Mesenchymal stem cell (in vitro differentiated cells and primary cell): Measurements from ENCODE around the gene IQCH.
A peak's percentile ranks its signal among the peaks of the same experiment; 100 is the strongest.

ENCODE experiments used
- DNase-seq: peaks from one replicate; pipeline ENCODE4 v3.0.0-alpha.2; 2013
- H2AFZ ChIP-seq: one replicate; pipeline ENCODE4 v1.6.1; 2013; ENCODE audit warnings: low read depth, mild to moderate bottlenecking, control low read depth, inconsistent platforms, low read length, moderate library complexity
- H2AK5ac ChIP-seq: 2 replicates; pipeline ENCODE4 v1.6.1; 2013; ENCODE audit warnings: low read length, moderate library complexity, mild to moderate bottlenecking, inconsistent platforms; ENCODE audit not compliant: severe bottlenecking
- H2BK120ac ChIP-seq: one replicate; pipeline ENCODE4 v1.6.1; 2013; ENCODE audit warnings: low read depth, mild to moderate bottlenecking, inconsistent platforms, low read length, moderate library complexity
- H2BK12ac ChIP-seq, 2 experiments: one replicate each; pipeline ENCODE4 v1.6.1; 2013; ENCODE audit warnings: inconsistent platforms in 2 of 2, low read length in 2 of 2, mild to moderate bottlenecking in 2 of 2, moderate library complexity in 2 of 2, control low read depth in 1 of 2
- H2BK15ac ChIP-seq: one replicate; pipeline ENCODE4 v1.6.1; 2013; ENCODE audit warnings: mild to moderate bottlenecking, low read depth, inconsistent platforms; ENCODE audit not compliant: poor library complexity, severe bottlenecking
- H2BK5ac ChIP-seq: 2 replicates; pipeline ENCODE4 v1.6.1; 2013; ENCODE audit warnings: low read depth, mild to moderate bottlenecking, low read length, control low read depth, inconsistent platforms; ENCODE audit not compliant: poor library complexity, severe bottlenecking
- H3K14ac ChIP-seq, 2 experiments: one replicate each; pipeline ENCODE4 v1.6.1; 2013; ENCODE audit warnings: inconsistent platforms in 2 of 2, low read length in 2 of 2, control low read depth in 1 of 2, mild to moderate bottlenecking in 1 of 2, moderate library complexity in 1 of 2
- H3K18ac ChIP-seq, 2 experiments: one replicate each; pipeline ENCODE4 v1.6.1; 2013; ENCODE audit warnings: inconsistent platforms in 2 of 2, low read length in 2 of 2, control low read depth in 1 of 2, low read depth in 1 of 2, mild to moderate bottlenecking in 1 of 2
- H3K23ac ChIP-seq, 2 experiments: one replicate each; pipeline ENCODE4 v1.6.1; 2013; ENCODE audit warnings: inconsistent platforms in 2 of 2, low read length in 2 of 2, mild to moderate bottlenecking in 2 of 2, moderate library complexity in 2 of 2, control low read depth in 1 of 2
- H3K27ac ChIP-seq: 2 replicates; pipeline ENCODE4 v1.5.1; 2013; ENCODE audit warnings: mild to moderate bottlenecking, moderate library complexity, low read length, control low read depth, inconsistent platforms; ENCODE audit not compliant: poor library complexity, severe bottlenecking
- H3K27me3 ChIP-seq, 2 experiments: 2 replicates each; pipeline versions ENCODE4 v1.6.1 to v1.7.0; 2013; ENCODE audit warnings: low read length in 2 of 2, mild to moderate bottlenecking in 2 of 2, moderate library complexity in 2 of 2, control low read depth in 1 of 2, inconsistent platforms in 1 of 2; ENCODE audit not compliant: control insufficient read depth in 1 of 2, insufficient read depth in 1 of 2
- H3K36me3 ChIP-seq, 2 experiments: 2 replicates each; pipeline versions ENCODE4 v1.6.1 to v1.7.0; 2013; ENCODE audit warnings: low read length in 2 of 2, control low read depth in 1 of 2, inconsistent platforms in 1 of 2, low read depth in 1 of 2, mild to moderate bottlenecking in 1 of 2; ENCODE audit not compliant: insufficient read depth in 2 of 2, control insufficient read depth in 1 of 2
- H3K4ac ChIP-seq, 2 experiments: one replicate each; pipeline ENCODE4 v1.6.1; 2013; ENCODE audit warnings: inconsistent platforms in 2 of 2, low read length in 2 of 2, mild to moderate bottlenecking in 2 of 2, moderate library complexity in 2 of 2, control low read depth in 1 of 2, low read depth in 1 of 2
- H3K4me1 ChIP-seq: 2 replicates; pipeline ENCODE4 v1.6.1; 2013; ENCODE audit warnings: low read depth, low read length, control low read depth; ENCODE audit not compliant: control insufficient read depth, insufficient read depth
- H3K4me2 ChIP-seq: 2 replicates; pipeline ENCODE4 v1.6.1; 2013; ENCODE audit warnings: low read length, mild to moderate bottlenecking, inconsistent platforms; ENCODE audit not compliant: poor library complexity, severe bottlenecking
- H3K4me3 ChIP-seq, 2 experiments: 2 replicates each; pipeline versions ENCODE4 v1.5.1 to v1.7.0; 2013; ENCODE audit warnings: low read length in 2 of 2, mild to moderate bottlenecking in 2 of 2, control low read depth in 1 of 2, low read depth in 1 of 2; ENCODE audit not compliant: insufficient read depth in 1 of 2
- H3K79me1 ChIP-seq: replicated peaks from 2 replicates; pipeline ENCODE4 v1.6.1; 2013; ENCODE audit warnings: mild to moderate bottlenecking, control low read depth, low read length, inconsistent platforms; ENCODE audit not compliant: poor library complexity, severe bottlenecking
- H3K9ac ChIP-seq: 2 replicates; pipeline ENCODE4 v1.7.0; 2013; ENCODE audit warnings: mild to moderate bottlenecking, low read length, moderate library complexity
- H3K9me3 ChIP-seq: 2 replicates; pipeline ENCODE4 v1.7.0; 2013; ENCODE audit warnings: mild to moderate bottlenecking, low read length; ENCODE audit not compliant: control insufficient read depth
- H4K8ac ChIP-seq: one replicate; pipeline ENCODE4 v1.6.1; 2013; ENCODE audit warnings: inconsistent platforms, mild to moderate bottlenecking, low read length, moderate library complexity
- H4K91ac ChIP-seq: one replicate; pipeline ENCODE4 v1.6.1; 2013; ENCODE audit warnings: mild to moderate bottlenecking, low read length, inconsistent platforms
- WGBS: methylation state at CpG from one replicate; pipeline ENCODE4 v1.1.7; 2013; ENCODE audit warnings: mixed read lengths; 5-methylcytosine and 5-hydroxymethylcytosine counted together

IQCH gene

GRCh38 chr15:67405208-67406191, 150.9 kb downstream of the IQCH start:
- peak; percentile 71 for DNase-seq
- 45% methylated on average over 4 of the region's 4 CpGs for WGBS
- H3K79me1 ChIP-seq = no peaks in the 10 kb centered on the region
- H2AK5ac ChIP-seq = no peak overlapping the region
- H4K91ac ChIP-seq = no peak overlapping the region
- peaks cover 4% of the 10 kb centered on the region for H3K4me1 ChIP-seq
- H3K23ac ChIP-seq = no peak overlapping the region
- no peak overlapping the region for H3K27ac ChIP-seq
- H2BK15ac ChIP-seq = no peak overlapping the region
- no peak overlapping the region for H2BK120ac ChIP-seq
- H2BK5ac ChIP-seq = no peak overlapping the region
- no peak overlapping the region for H3K4me2 ChIP-seq
- no peaks in the 10 kb centered on the region for H3K27me3 ChIP-seq
- no peak overlapping the region for H3K9ac ChIP-seq
- no peak overlapping the region for H4K8ac ChIP-seq
- no peaks in the 10 kb centered on the region for H3K36me3 ChIP-seq
- no peak overlapping the region for H3K4me3 ChIP-seq
- no peak overlapping the region for H3K4ac ChIP-seq
- no peak overlapping the region for H2BK12ac ChIP-seq
- H3K9me3 ChIP-seq = no peaks in the 10 kb centered on the region
- H3K14ac ChIP-seq = no peak overlapping the region
- no peak overlapping the region for H2AFZ ChIP-seq
- H3K18ac ChIP-seq = no peak overlapping the region

- Histone ChIP-seq H4K8ac (no peak overlapping the region), H3K4me1 (peaks cover 4% of the 10 kb centered on the region), H3K14ac (no peak overlapping the region), H3K79me1 (no peaks in the 10 kb centered on the region), H3K27ac (no peak overlapping the region), H3K36me3 (no peaks in the 10 kb centered on the region), H2BK12ac (no peak overlapping the region), H3K4ac (no peak overlapping the region), H2BK5ac (no peak overlapping the region), H3K18ac (no peak overlapping the region), H3K4me2 (no peak overlapping the region), H2BK120ac (no peak overlapping the region), H2AFZ (no peak overlapping the region), H3K9me3 (no peaks in the 10 kb centered on the region), H2BK15ac (no peak overlapping the region), H4K91ac (no peak overlapping the region), H3K4me3 (no peak overlapping the region), H2AK5ac (no peak overlapping the region), H3K9ac (no peak overlapping the region), H3K27me3 (no peaks in the 10 kb centered on the region), H3K23ac (no peak overlapping the region)
- WGBS = 45% methylated on average over 1 of the region's 1 CpG
- peak; percentile 32 for DNase-seq
These were observed 151.8 kb downstream of the IQCH start for GRCh38 chr15:67406257-67406861.

GRCh38 chr15:67407786-67408185, 153.2 kb downstream of the IQCH start:
- Histone ChIP-seq H3K27me3 (no peaks in the 10 kb centered on the region), H2BK5ac (no peak overlapping the region), H3K9ac (no peak overlapping the region), H3K79me1 (no peaks in the 10 kb centered on the region), H2BK12ac (no peak overlapping the region), H3K18ac (no peak overlapping the region), H3K4me2 (no peak overlapping the region), H2BK120ac (no peak overlapping the region), H3K4me3 (no peak overlapping the region), H2AK5ac (no peak overlapping the region), H2AFZ (no peak overlapping the region), H3K4ac (no peak overlapping the region), H3K27ac (no peak overlapping the region), H3K14ac (no peak overlapping the region), H4K8ac (no peak overlapping the region), H2BK15ac (no peak overlapping the region), H4K91ac (no peak overlapping the region), H3K36me3 (no peaks in the 10 kb centered on the region), H3K4me1 (peaks cover 4% of the 10 kb centered on the region), H3K23ac (no peak overlapping the region), H3K9me3 (no peaks in the 10 kb centered on the region)
- no peak for DNase-seq
- WGBS = 95% methylated on average over 8 of the region's 8 CpGs

GRCh38 chr15:67409175-67409574, 154.6 kb downstream of the IQCH start:
- 85% methylated on average over 5 of the region's 6 CpGs for WGBS
- H2BK5ac ChIP-seq = no peak overlapping the region
- DNase-seq = no peak
- H3K4me1 ChIP-seq = peaks cover 10% of the 10 kb centered on the region
- no peak overlapping the region for H2AK5ac ChIP-seq
- no peak overlapping the region for H4K91ac ChIP-seq
- no peak overlapping the region for H3K9ac ChIP-seq
- no peaks in the 10 kb centered on the region for H3K36me3 ChIP-seq
- H2AFZ ChIP-seq = no peak overlapping the region
- H3K4me2 ChIP-seq = no peak overlapping the region
- H3K27ac ChIP-seq = no peak overlapping the region
- H2BK15ac ChIP-seq = no peak overlapping the region
- no peak overlapping the region for H3K4me3 ChIP-seq
- H3K14ac ChIP-seq = no peak overlapping the region
- no peak overlapping the region for H2BK120ac ChIP-seq
- H3K27me3 ChIP-seq = no peaks in the 10 kb centered on the region
- H3K4ac ChIP-seq = no peak overlapping the region
- H4K8ac ChIP-seq = no peak overlapping the region
- no peaks in the 10 kb centered on the region for H3K79me1 ChIP-seq
- no peaks in the 10 kb centered on the region for H3K9me3 ChIP-seq
- no peak overlapping the region for H3K18ac ChIP-seq
- H3K23ac ChIP-seq = no peak overlapping the region
- no peak overlapping the region for H2BK12ac ChIP-seq
